Measurements from ENCODE around the gene KIAA1328.

Gene KIAA1328

GRCh38 chr18:37265382-37265781, 436.5 kb downstream of the KIAA1328 start:
- H3K4me3 Mint-ChIP-seq, result no peak overlapping the region
- no peak for TF ChIP-seq CTCF (IDR thresholded peaks at IDR 0.05; ENCODE audit: unreplicated experiment in 3 of 3)
- no peak overlapping the region for H3K27ac Mint-ChIP-seq

GRCh38 chr18:37266290-37266689, 437.4 kb downstream of the KIAA1328 start:
- no peaks in the 10 kb centered on the region for H3K4me1 Mint-ChIP-seq
- no peak overlapping the region for H3K4me3 Mint-ChIP-seq
- no peaks in the 10 kb centered on the region for H3K36me3 Mint-ChIP-seq (ENCODE audit: low read depth)
- peak in 2 of 3 experiments; percentile 18 to 37 for TF ChIP-seq CTCF (IDR thresholded peaks at IDR 0.05; ENCODE audit: unreplicated experiment in 3 of 3)
- H3K27me3 Mint-ChIP-seq (ENCODE audit: low read depth), result peaks cover 24% of the 10 kb centered on the region
- H3K9me3 Mint-ChIP-seq, result no peaks in the 10 kb centered on the region
- no peak overlapping the region for H3K27ac Mint-ChIP-seq

More at GRCh38 chr18:37265382-37265781, 436.5 kb downstream of the KIAA1328 start:
- peaks cover 24% of the 10 kb centered on the region for H3K27me3 Mint-ChIP-seq (ENCODE audit: low read depth)
- no peaks in the 10 kb centered on the region for H3K9me3 Mint-ChIP-seq
- H3K4me1 Mint-ChIP-seq, result no peaks in the 10 kb centered on the region
- H3K36me3 Mint-ChIP-seq (ENCODE audit: low read depth), result no peaks in the 10 kb centered on the region

GRCh38 chr18:37270038-37270665, 441.2 kb downstream of the KIAA1328 start:
- peaks cover 2% of the 10 kb centered on the region for H3K9me3 Mint-ChIP-seq
- H3K27me3 Mint-ChIP-seq (ENCODE audit: low read depth), result peaks cover 4% of the 10 kb centered on the region
- no peak overlapping the region for H3K27ac Mint-ChIP-seq
- no peaks in the 10 kb centered on the region for H3K36me3 Mint-ChIP-seq (ENCODE audit: low read depth)
- H3K4me1 Mint-ChIP-seq, result no peaks in the 10 kb centered on the region
- no peak overlapping the region for H3K4me3 Mint-ChIP-seq
- no peak for TF ChIP-seq CTCF (IDR thresholded peaks at IDR 0.05; ENCODE audit: unreplicated experiment in 3 of 3)

GRCh38 chr18:37270666-37271052, 441.7 kb downstream of the KIAA1328 start:
- H3K27me3 Mint-ChIP-seq (ENCODE audit: low read depth), result peaks cover 4% of the 10 kb centered on the region
- peaks cover 5% of the 10 kb centered on the region for H3K9me3 Mint-ChIP-seq
- H3K4me1 Mint-ChIP-seq, result no peaks in the 10 kb centered on the region
- no peak overlapping the region for H3K4me3 Mint-ChIP-seq
- H3K36me3 Mint-ChIP-seq (ENCODE audit: low read depth), result no peaks in the 10 kb centered on the region
- no peak overlapping the region for H3K27ac Mint-ChIP-seq
- no peak for TF ChIP-seq CTCF (IDR thresholded peaks at IDR 0.05; ENCODE audit: unreplicated experiment in 3 of 3)

- Mint-ChIP-seq H3K27me3 (ENCODE audit: low read depth) (peaks cover 7% of the 10 kb centered on the region), H3K9me3 (peaks cover 5% of the 10 kb centered on the region), H3K4me1 (no peaks in the 10 kb centered on the region), H3K36me3 (ENCODE audit: low read depth) (no peaks in the 10 kb centered on the region), H3K4me3 (no peak overlapping the region), H3K27ac (no peak overlapping the region)
- no peak for TF ChIP-seq CTCF (IDR thresholded peaks at IDR 0.05; ENCODE audit: unreplicated experiment in 3 of 3)
These were observed 443.3 kb downstream of the KIAA1328 start for GRCh38 chr18:37272226-37272625.

- Mint-ChIP-seq H3K36me3 (ENCODE audit: low read depth) (no peaks in the 10 kb centered on the region), H3K27ac (no peak overlapping the region), H3K4me3 (no peak overlapping the region), H3K27me3 (ENCODE audit: low read depth) (peaks cover 7% of the 10 kb centered on the region), H3K4me1 (peaks cover 2% of the 10 kb centered on the region), H3K9me3 (peaks cover 5% of the 10 kb centered on the region)
- TF ChIP-seq CTCF (IDR thresholded peaks at IDR 0.05; ENCODE audit: unreplicated experiment in 3 of 3), result no peak
These were observed 443.9 kb downstream of the KIAA1328 start for GRCh38 chr18:37272841-37273240.
